ENCODE data around the gene TRIP6. TPM values are rescaled to one million over a fixed set of nuclear protein-coding genes. Genes with fewer than 3 reads are reported as not detected.
"Not testable (repeated sequence)": the region's sequence is repeated elsewhere in the genome, so short reads cannot be mapped to it uniquely, and the experiment has no call there.

Gene TRIP6
- total and polyA plus RNA-seq, 2 donors (not counting 3 experiments of a cell fraction or from before 2014, with no cell fraction given): 90.3 TPM

DNA sequence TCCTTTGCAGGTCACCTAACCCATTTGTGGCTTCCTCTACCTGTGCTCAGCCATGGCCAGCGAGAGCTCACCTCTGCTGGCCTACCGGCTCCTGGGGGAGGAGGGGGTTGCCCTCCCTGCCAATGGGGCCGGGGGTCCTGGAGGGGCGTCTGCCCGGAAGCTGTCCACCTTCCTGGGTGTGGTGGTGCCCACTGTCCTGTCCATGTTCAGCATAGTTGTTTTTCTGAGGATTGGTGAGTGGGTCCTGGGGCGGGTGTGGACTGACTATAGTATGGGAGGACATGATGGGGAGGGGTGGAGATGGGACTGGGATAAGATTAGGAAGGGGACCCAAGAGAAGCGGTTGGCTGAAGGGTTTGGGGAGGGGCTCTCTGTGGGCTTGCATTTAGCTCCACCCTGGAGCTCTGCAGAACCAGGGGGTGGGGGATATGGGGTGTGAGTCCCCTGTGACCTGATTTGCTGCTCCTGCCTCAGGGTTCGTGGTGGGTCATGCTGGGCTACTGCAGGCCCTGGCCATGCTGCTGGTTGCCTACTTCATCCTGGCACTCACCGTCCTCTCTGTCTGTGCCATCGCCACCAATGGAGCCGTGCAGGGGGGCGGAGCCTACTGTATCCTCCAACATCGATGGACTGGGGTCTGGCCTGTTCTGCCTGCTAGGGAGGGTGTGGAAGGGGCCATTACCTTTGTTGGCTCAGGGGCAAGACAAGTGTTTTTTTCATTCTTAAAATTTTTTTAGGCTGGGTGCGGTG is 12.9 kb upstream of the TRIP6 start:
- Histone ChIP-seq H3K4me1 (ENCODE audit: control insufficient read depth, extremely low read depth, insufficient read depth, low read length) (peaks cover 14% of the 10 kb centered on the region), H3K27ac (ENCODE audit: insufficient read depth, low read depth, low read length) (no peak overlapping the region), H3K9ac (replicated peaks; ENCODE audit: extremely low read depth, insufficient read depth, low read length) (no peak overlapping the region), H3K79me2 (ENCODE audit: control insufficient read depth, insufficient read depth, low read length) (peaks cover 6% of the 10 kb centered on the region), H3K27me3 (ENCODE audit: control insufficient read depth in 2 of 2, insufficient read depth in 2 of 2, low read length in 2 of 2) (no peaks in the 10 kb centered on the region), H3K4me3 (replicated peaks in 1 of 3; ENCODE audit: insufficient read depth in 1 of 3, low read depth in 1 of 3, low read length in 3 of 3) (no peak overlapping the region), H3K4me2 (ENCODE audit: insufficient read depth, low read length) (no peak overlapping the region), H3K36me3 (ENCODE audit: control insufficient read depth in 2 of 2, extremely low read depth in 1 of 2, insufficient read depth in 2 of 2, low read length in 2 of 2) (peaks cover 0 to 4% of the 10 kb centered on the region in 2 experiments), H4K20me1 (replicated peaks; ENCODE audit: control insufficient read depth, extremely low read depth, insufficient read depth, low read length) (no peaks in the 10 kb centered on the region), H3K9me1 (replicated peaks; ENCODE audit: control insufficient read depth, extremely low read depth, insufficient read depth, low read length) (no peaks in the 10 kb centered on the region), H3K9me3 (replicated peaks; ENCODE audit: control insufficient read depth, insufficient read depth, low read length) (no peaks in the 10 kb centered on the region), H2AFZ (ENCODE audit: low read depth, low read length) (no peak overlapping the region)
- TF ChIP-seq, protein P1, sequence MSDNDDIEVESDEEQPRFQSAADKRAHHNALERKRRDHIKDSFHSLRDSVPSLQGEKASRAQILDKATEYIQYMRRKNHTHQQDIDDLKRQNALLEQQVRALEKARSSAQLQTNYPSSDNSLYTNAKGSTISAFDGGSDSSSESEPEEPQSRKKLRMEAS (IDR thresholded peaks at IDR 0.05; ENCODE audit: insufficient read depth, insufficient read length): no peak
- TF ChIP-seq EZH2 (IDR thresholded peaks at IDR 0.05; ENCODE audit: borderline replicate concordance, low read depth, low read length, severe bottlenecking) (no peak), MYC (IDR thresholded peaks at IDR 0.05; ENCODE audit: low read depth, low read length) (no peak), FOS (IDR thresholded peaks at IDR 0.05; ENCODE audit: borderline replicate concordance, insufficient read depth, low read length) (no peak), POLR2AphosphoS5 (IDR thresholded peaks at IDR 0.05; ENCODE audit: insufficient read depth, low read depth, low read length) (no peak), GATA2 (IDR thresholded peaks at IDR 0.05; ENCODE audit: insufficient read depth, insufficient read length, low read depth, low read length) (no peak), JUN (IDR thresholded peaks at IDR 0.05; ENCODE audit: borderline replicate concordance, insufficient read depth, insufficient read length, low read depth) (no peak), POLR2A (IDR thresholded peaks at IDR 0.05; ENCODE audit: low read depth, low read length) (no peak)
- TF ChIP-seq, protein P2, sequence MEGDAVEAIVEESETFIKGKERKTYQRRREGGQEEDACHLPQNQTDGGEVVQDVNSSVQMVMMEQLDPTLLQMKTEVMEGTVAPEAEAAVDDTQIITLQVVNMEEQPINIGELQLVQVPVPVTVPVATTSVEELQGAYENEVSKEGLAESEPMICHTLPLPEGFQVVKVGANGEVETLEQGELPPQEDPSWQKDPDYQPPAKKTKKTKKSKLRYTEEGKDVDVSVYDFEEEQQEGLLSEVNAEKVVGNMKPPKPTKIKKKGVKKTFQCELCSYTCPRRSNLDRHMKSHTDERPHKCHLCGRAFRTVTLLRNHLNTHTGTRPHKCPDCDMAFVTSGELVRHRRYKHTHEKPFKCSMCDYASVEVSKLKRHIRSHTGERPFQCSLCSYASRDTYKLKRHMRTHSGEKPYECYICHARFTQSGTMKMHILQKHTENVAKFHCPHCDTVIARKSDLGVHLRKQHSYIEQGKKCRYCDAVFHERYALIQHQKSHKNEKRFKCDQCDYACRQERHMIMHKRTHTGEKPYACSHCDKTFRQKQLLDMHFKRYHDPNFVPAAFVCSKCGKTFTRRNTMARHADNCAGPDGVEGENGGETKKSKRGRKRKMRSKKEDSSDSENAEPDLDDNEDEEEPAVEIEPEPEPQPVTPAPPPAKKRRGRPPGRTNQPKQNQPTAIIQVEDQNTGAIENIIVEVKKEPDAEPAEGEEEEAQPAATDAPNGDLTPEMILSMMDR (IDR thresholded peaks at IDR 0.05; ENCODE audit: extremely low read depth in 1 of 2, insufficient read depth in 1 of 2, low read depth in 1 of 2, low read length in 2 of 2): no peak
- POLR2A ChIA-PET: interaction anchor here (0.7 kb wide), 1 partner anchor 68 kb away, joined by 3 read pairs; no protein-coding TSS in a partner anchor
- no peak for FAIRE-seq
- DNase-seq (ENCODE audit: low read depth, low spot score): no peak
- intact Hi-C loops (cut with micrococcal nuclease): no loop called here
- CTCF ChIA-PET: interaction anchor here (4.6 to 6.4 kb wide), 2 partner anchors 18 to 26 kb away, joined by 37 to 130 read pairs; partner anchors contain the start of gene EPHB4
- BruUV-seq (replicated peaks): no TSS peak
- dilution Hi-C loops (cut with MboI; ENCODE audit: extremely low pct_ligation_motif_present, low sequenced_read_pairs): no loop called here

DNA sequence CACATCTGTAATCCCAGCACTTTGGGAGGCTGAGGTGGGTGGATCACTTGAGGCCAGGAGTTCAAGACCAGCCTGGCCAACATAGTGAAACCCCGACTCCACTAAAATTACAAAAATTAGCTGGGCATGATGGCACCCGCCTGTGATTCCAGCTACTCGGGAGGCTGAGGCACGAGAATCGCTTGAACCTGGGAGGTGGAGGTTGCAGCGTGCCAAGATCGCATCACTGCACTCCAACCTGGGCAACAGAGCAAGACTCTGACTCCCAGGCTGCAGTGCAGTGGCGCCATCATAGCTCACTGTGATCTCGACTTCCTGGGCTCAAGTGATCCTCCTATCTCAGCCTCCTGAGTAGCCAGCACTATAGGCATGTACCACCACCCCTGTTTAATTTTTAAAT is 12.3 kb upstream of the TRIP6 start:
- dilution Hi-C loops (cut with MboI; ENCODE audit: extremely low pct_ligation_motif_present, low sequenced_read_pairs): not testable (repeated sequence)

More for the DNA sequence above, 12.3 kb upstream of the TRIP6 start:
- H3K9ac ChIP-seq (replicated peaks; ENCODE audit: extremely low read depth, insufficient read depth, low read length); H3K36me3 ChIP-seq (ENCODE audit: control insufficient read depth in 2 of 2, extremely low read depth in 1 of 2, insufficient read depth in 2 of 2, low read length in 2 of 2); H4K20me1 ChIP-seq (replicated peaks; ENCODE audit: control insufficient read depth, extremely low read depth, insufficient read depth, low read length); H3K27ac ChIP-seq (ENCODE audit: insufficient read depth, low read depth, low read length); H3K4me2 ChIP-seq (ENCODE audit: insufficient read depth, low read length); H3K9me3 ChIP-seq (replicated peaks; ENCODE audit: control insufficient read depth, insufficient read depth, low read length); FAIRE-seq; H2AFZ ChIP-seq (ENCODE audit: low read depth, low read length); H3K27me3 ChIP-seq (ENCODE audit: control insufficient read depth in 2 of 2, insufficient read depth in 2 of 2, low read length in 2 of 2); BruUV-seq (replicated peaks); H3K79me2 ChIP-seq (ENCODE audit: control insufficient read depth, insufficient read depth, low read length); intact Hi-C loops (cut with micrococcal nuclease); H3K4me3 ChIP-seq (replicated peaks in 1 of 3; ENCODE audit: insufficient read depth in 1 of 3, low read depth in 1 of 3, low read length in 3 of 3); POLR2A ChIA-PET; CTCF ChIA-PET; DNase-seq (ENCODE audit: low read depth, low spot score); H3K9me1 ChIP-seq (replicated peaks; ENCODE audit: control insufficient read depth, extremely low read depth, insufficient read depth, low read length): not testable (repeated sequence)
- peaks cover 14% of the 10 kb centered on the region for H3K4me1 ChIP-seq (ENCODE audit: control insufficient read depth, extremely low read depth, insufficient read depth, low read length)
